HepG2 (cell line): ENCODE results near the gene SNAP23. TPM values are rescaled to one million over a fixed set of nuclear protein-coding genes. Genes with fewer than 3 reads are reported as not detected.
A peak's percentile ranks its signal among the peaks of the same experiment; 100 is the strongest.

Experiments
- DDIT3 ChIP-seq: sonication (generic); formaldehyde crosslinking; IDR thresholded peaks from 2 replicates; pipeline ENCODE4 v1.4.0; 2020; ENCODE audit warnings: mild to moderate bottlenecking, missing genetic modification reagents
- HOXA7 ChIP-seq: sonication (generic); formaldehyde crosslinking; IDR thresholded peaks from 2 replicates; pipeline ENCODE4 v1.8.1; 2022; ENCODE audit warnings: mild to moderate bottlenecking, missing genetic modification reagents, moderate library complexity
- KDM5B ChIP-seq: sonication (generic); formaldehyde crosslinking; IDR thresholded peaks from 2 replicates; pipeline ENCODE4 v1.4.0; 2020; ENCODE audit warnings: missing genetic modification reagents, mild to moderate bottlenecking, borderline replicate concordance
- KLF9 ChIP-seq: IDR thresholded peaks from 2 replicates; pipeline ENCODE4 v1.6.1; 2016; ENCODE audit warnings: low read depth
- NCOA1 ChIP-seq: sonication (generic); formaldehyde crosslinking; IDR thresholded peaks from 2 replicates; pipeline ENCODE4 v1.9.0; 2021; ENCODE audit warnings: missing genetic modification reagents
- NFE2 ChIP-seq: sonication (generic); formaldehyde crosslinking; IDR thresholded peaks from 2 replicates; pipeline ENCODE4 v1.4.0; 2020; ENCODE audit warnings: missing genetic modification reagents
- PHF20 ChIP-seq: sonication (generic); formaldehyde crosslinking; IDR thresholded peaks from 2 replicates; pipeline ENCODE4 v1.5.0; 2020; ENCODE audit warnings: mild to moderate bottlenecking, missing genetic modification reagents
- RBM22 ChIP-seq: fragments of 200-400 bp; formaldehyde crosslinking; optimal IDR thresholded peaks from 2 replicates; pipeline ENCODE3; 2017; ENCODE audit warnings: mild to moderate bottlenecking, low read length, moderate library complexity
- TCF7L2 ChIP-seq: IDR thresholded peaks from 2 replicates; pipeline ENCODE4 v1.6.1; 2011; ENCODE audit warnings: mild to moderate bottlenecking, low read depth, low read length, moderate library complexity
- ZNF10 ChIP-seq: sonication (generic); formaldehyde crosslinking; IDR thresholded peaks from 2 replicates; pipeline ENCODE4 v1.4.0; 2020; ENCODE audit warnings: mild to moderate bottlenecking, low read depth, missing genetic modification reagents, borderline replicate concordance
- ZNF557 ChIP-seq: sonication (generic); formaldehyde crosslinking; IDR thresholded peaks from 2 replicates; pipeline ENCODE4 v1.4.0; 2020; ENCODE audit warnings: missing genetic modification reagents
- ZNF766 ChIP-seq: sonication (generic); formaldehyde crosslinking; IDR thresholded peaks from 2 replicates; pipeline ENCODE4 v1.5.0; 2020; ENCODE audit warnings: missing genetic modification reagents, borderline replicate concordance
- polyA plus RNA-seq, 8 experiments: library from polyadenylated mRNA; depleted of rRNA in 3 of 8; stranded (reverse) in 7 of 8; unstranded in 1 of 8; fragments of >200 nt; fragmentation: Illumina TruSeq in 4 of 8; extraction: Trizol in 4 of 8; gene quantifications; 2 replicates each; pipeline versions ENCODE4 v1.2.1 to v1.2.3, GENCODE V29; 2011 to 2016; ENCODE audit warnings: low read depth in 4 of 8, missing spikeins in 1 of 8, mixed read lengths in 1 of 8; ENCODE audit not compliant: insufficient read depth in 1 of 8
- total RNA-seq, 5 experiments: library from RNA; depleted of rRNA; stranded (reverse); fragments of >200 nt; fragmentation: Illumina TruSeq; extraction: Trizol; gene quantifications; 2 replicates each; pipeline ENCODE4 v1.2.3, GENCODE V29; 2016; ENCODE audit warnings: low read depth in 1 of 5
- TF ChIP-seq, protein P1 (sequence below): sonication (generic); formaldehyde crosslinking; IDR thresholded peaks from 2 replicates; pipeline ENCODE4 v1.8.0; 2022; ENCODE audit warnings: mild to moderate bottlenecking, missing genetic modification reagents, moderate library complexity
- TF ChIP-seq, protein P2 (sequence below): IDR thresholded peaks from 2 replicates; pipeline ENCODE4 v1.4.0; 2020; ENCODE audit warnings: mild to moderate bottlenecking, missing genetic modification reagents
- TF ChIP-seq, protein P3 (sequence below): sonication (generic); formaldehyde crosslinking; IDR thresholded peaks from 2 replicates; pipeline ENCODE4 v1.9.0; 2021; ENCODE audit warnings: mild to moderate bottlenecking, missing genetic modification reagents
- TF ChIP-seq, protein P4 (sequence below): sonication (generic); formaldehyde crosslinking; IDR thresholded peaks from 2 replicates; pipeline ENCODE4 v1.8.0; 2022; ENCODE audit warnings: low read depth, missing genetic modification reagents

SNAP23 gene
- total and polyA plus RNA-seq, 2 of the 13 experiments (the other 11 are each of a cell fraction or from before 2014, with no cell fraction given) = 37.0 to 101 TPM

DNA sequence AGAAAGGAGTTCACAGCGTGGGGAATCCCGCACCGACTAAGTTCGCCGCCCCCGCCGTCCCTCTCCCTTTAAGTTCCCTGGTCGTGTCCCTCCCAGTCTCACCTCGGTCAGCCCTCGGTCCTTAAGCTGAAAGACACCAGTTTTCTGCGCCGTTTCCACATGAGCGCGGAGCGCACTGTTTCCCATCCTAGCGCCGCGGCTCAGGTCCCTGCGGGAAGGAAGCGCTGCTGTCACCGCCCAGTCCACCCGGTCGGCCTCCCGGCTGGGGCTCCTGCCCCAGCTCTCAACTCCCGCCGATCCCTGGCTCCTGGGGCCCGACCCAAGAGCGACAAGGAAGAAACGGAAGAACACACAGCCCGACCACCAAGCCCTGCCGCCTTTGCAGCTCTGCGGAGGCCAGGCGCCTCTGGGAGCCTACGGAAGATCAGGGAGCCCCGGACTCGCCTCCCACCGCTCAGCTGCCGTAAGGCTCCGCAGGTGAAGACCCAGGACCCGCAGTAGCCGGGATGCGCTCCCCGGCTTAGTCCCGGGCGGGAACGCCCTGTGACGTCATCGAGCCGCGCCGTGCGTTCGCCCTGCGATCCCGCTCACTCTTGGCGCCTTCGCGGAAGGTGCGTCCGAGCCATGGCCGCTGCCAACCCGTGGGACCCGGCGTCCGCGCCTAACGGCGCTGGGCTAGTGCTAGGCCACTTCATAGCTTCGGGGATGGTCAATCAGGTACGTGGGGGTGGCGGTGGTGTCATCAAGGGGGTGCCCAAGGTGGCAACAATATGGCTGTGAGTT, 53.0 kb downstream of the SNAP23 start, which contains the start of the genes HAUS2 and LRRC57 (continued):
- TF ChIP-seq DDIT3 (CRISPR knock-in tag) (no peak), KDM5B (CRISPR knock-in tag) (peak; percentile 91; the same call in 1 of the 2 replicates), HOXA7 (no peak), NCOA1 (no peak), KLF9 (CRISPR knock-in tag) (no peak), ZNF10 (CRISPR knock-in tag) (no peak), TCF7L2 (no peak), PHF20 (peak; percentile 96), NFE2 (no peak), ZNF766 (CRISPR knock-in tag) (0 out of 2 replicates have a peak, but pooled peaks have one; percentile 82), ZNF557 (CRISPR knock-in tag) (no peak), RBM22 (no peak)
- TF ChIP-seq, protein P1, sequence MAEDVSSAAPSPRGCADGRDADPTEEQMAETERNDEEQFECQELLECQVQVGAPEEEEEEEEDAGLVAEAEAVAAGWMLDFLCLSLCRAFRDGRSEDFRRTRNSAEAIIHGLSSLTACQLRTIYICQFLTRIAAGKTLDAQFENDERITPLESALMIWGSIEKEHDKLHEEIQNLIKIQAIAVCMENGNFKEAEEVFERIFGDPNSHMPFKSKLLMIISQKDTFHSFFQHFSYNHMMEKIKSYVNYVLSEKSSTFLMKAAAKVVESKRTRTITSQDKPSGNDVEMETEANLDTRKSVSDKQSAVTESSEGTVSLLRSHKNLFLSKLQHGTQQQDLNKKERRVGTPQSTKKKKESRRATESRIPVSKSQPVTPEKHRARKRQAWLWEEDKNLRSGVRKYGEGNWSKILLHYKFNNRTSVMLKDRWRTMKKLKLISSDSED (CRISPR knock-in tag) = no peak
- TF ChIP-seq, protein P2, sequence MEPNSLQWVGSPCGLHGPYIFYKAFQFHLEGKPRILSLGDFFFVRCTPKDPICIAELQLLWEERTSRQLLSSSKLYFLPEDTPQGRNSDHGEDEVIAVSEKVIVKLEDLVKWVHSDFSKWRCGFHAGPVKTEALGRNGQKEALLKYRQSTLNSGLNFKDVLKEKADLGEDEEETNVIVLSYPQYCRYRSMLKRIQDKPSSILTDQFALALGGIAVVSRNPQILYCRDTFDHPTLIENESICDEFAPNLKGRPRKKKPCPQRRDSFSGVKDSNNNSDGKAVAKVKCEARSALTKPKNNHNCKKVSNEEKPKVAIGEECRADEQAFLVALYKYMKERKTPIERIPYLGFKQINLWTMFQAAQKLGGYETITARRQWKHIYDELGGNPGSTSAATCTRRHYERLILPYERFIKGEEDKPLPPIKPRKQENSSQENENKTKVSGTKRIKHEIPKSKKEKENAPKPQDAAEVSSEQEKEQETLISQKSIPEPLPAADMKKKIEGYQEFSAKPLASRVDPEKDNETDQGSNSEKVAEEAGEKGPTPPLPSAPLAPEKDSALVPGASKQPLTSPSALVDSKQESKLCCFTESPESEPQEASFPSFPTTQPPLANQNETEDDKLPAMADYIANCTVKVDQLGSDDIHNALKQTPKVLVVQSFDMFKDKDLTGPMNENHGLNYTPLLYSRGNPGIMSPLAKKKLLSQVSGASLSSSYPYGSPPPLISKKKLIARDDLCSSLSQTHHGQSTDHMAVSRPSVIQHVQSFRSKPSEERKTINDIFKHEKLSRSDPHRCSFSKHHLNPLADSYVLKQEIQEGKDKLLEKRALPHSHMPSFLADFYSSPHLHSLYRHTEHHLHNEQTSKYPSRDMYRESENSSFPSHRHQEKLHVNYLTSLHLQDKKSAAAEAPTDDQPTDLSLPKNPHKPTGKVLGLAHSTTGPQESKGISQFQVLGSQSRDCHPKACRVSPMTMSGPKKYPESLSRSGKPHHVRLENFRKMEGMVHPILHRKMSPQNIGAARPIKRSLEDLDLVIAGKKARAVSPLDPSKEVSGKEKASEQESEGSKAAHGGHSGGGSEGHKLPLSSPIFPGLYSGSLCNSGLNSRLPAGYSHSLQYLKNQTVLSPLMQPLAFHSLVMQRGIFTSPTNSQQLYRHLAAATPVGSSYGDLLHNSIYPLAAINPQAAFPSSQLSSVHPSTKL (CRISPR knock-in tag) = peak; percentile 69
- TF ChIP-seq, protein P3, sequence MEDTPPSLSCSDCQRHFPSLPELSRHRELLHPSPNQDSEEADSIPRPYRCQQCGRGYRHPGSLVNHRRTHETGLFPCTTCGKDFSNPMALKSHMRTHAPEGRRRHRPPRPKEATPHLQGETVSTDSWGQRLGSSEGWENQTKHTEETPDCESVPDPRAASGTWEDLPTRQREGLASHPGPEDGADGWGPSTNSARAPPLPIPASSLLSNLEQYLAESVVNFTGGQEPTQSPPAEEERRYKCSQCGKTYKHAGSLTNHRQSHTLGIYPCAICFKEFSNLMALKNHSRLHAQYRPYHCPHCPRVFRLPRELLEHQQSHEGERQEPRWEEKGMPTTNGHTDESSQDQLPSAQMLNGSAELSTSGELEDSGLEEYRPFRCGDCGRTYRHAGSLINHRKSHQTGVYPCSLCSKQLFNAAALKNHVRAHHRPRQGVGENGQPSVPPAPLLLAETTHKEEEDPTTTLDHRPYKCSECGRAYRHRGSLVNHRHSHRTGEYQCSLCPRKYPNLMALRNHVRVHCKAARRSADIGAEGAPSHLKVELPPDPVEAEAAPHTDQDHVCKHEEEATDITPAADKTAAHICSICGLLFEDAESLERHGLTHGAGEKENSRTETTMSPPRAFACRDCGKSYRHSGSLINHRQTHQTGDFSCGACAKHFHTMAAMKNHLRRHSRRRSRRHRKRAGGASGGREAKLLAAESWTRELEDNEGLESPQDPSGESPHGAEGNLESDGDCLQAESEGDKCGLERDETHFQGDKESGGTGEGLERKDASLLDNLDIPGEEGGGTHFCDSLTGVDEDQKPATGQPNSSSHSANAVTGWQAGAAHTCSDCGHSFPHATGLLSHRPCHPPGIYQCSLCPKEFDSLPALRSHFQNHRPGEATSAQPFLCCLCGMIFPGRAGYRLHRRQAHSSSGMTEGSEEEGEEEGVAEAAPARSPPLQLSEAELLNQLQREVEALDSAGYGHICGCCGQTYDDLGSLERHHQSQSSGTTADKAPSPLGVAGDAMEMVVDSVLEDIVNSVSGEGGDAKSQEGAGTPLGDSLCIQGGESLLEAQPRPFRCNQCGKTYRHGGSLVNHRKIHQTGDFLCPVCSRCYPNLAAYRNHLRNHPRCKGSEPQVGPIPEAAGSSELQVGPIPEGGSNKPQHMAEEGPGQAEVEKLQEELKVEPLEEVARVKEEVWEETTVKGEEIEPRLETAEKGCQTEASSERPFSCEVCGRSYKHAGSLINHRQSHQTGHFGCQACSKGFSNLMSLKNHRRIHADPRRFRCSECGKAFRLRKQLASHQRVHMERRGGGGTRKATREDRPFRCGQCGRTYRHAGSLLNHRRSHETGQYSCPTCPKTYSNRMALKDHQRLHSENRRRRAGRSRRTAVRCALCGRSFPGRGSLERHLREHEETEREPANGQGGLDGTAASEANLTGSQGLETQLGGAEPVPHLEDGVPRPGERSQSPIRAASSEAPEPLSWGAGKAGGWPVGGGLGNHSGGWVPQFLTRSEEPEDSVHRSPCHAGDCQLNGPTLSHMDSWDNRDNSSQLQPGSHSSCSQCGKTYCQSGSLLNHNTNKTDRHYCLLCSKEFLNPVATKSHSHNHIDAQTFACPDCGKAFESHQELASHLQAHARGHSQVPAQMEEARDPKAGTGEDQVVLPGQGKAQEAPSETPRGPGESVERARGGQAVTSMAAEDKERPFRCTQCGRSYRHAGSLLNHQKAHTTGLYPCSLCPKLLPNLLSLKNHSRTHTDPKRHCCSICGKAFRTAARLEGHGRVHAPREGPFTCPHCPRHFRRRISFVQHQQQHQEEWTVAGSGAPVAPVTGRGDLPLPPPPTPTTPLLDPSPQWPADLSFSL (CRISPR knock-in tag) = no peak
- TF ChIP-seq, protein P4, sequence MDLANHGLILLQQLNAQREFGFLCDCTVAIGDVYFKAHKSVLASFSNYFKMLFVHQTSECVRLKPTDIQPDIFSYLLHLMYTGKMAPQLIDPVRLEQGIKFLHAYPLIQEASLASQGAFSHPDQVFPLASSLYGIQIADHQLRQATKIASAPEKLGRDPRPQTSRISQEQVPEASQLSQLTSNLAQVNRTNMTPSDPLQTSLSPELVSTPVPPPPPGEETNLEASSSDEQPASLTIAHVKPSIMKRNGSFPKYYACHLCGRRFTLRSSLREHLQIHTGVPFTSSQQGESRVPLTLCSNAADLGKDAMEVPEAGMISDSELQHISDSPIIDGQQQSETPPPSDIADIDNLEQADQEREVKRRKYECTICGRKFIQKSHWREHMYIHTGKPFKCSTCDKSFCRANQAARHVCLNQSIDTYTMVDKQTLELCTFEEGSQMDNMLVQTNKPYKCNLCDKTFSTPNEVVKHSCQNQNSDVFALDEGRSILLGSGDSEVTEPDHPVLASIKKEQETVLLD = no peak
